GM12872 (cell line): ENCODE results near the gene LAMP1.

ENCODE experiments used
- TF ChIP-seq, protein P1 (sequence below): IDR thresholded peaks from 3 replicates; pipeline ENCODE4 v1.5.1; 2011; ENCODE audit warnings: low read depth, mild to moderate bottlenecking, low read length, moderate library complexity; ENCODE audit not compliant: insufficient read depth

LAMP1 gene

DNA sequence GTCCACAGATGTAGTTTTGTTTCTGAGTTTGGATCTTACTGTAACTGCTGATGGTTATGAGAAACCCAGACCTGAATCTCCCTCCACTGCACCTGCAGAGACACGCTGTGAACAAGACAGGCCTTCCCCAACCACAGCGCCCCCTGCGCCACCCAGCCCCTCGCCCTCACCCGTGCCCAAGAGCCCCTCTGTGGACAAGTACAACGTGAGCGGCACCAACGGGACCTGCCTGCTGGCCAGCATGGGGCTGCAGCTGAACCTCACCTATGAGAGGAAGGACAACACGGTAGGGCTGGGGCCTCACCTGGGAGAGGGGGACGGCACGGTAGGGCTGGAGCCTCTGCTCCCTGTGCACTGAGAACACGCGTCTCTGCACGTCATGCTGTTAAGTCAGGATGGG lies 22.3 kb downstream of the LAMP1 start:
- TF ChIP-seq, protein P1, sequence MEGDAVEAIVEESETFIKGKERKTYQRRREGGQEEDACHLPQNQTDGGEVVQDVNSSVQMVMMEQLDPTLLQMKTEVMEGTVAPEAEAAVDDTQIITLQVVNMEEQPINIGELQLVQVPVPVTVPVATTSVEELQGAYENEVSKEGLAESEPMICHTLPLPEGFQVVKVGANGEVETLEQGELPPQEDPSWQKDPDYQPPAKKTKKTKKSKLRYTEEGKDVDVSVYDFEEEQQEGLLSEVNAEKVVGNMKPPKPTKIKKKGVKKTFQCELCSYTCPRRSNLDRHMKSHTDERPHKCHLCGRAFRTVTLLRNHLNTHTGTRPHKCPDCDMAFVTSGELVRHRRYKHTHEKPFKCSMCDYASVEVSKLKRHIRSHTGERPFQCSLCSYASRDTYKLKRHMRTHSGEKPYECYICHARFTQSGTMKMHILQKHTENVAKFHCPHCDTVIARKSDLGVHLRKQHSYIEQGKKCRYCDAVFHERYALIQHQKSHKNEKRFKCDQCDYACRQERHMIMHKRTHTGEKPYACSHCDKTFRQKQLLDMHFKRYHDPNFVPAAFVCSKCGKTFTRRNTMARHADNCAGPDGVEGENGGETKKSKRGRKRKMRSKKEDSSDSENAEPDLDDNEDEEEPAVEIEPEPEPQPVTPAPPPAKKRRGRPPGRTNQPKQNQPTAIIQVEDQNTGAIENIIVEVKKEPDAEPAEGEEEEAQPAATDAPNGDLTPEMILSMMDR = no peak

DNA sequence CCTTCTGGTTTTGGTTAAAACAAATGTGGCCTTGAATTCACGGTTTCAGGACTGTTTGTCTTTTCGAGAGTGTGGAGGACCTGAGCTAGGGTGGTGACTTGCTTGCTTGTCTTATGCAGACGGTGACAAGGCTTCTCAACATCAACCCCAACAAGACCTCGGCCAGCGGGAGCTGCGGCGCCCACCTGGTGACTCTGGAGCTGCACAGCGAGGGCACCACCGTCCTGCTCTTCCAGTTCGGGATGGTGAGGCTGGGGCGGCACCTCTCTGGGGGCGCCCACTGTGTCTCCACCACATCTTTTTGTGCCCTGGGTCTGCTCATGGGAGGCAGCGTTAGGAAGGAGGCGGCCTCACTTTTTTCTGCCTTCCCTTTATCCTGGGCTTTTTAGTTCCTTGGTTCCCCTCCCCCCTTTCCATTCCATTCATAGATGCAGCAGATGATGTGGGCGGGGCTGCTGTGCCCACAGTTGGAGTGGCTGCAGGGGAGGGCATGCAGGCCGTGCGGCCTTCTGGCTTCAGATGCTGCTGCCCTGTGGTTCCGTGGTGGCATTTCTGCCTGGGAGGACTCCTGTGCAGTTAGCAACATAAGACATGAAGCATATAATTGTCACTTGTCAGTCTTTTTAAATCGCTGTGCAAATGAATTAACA lies 23.3 kb downstream of the LAMP1 start:
- TF ChIP-seq, protein P1 = no peak

DNA sequence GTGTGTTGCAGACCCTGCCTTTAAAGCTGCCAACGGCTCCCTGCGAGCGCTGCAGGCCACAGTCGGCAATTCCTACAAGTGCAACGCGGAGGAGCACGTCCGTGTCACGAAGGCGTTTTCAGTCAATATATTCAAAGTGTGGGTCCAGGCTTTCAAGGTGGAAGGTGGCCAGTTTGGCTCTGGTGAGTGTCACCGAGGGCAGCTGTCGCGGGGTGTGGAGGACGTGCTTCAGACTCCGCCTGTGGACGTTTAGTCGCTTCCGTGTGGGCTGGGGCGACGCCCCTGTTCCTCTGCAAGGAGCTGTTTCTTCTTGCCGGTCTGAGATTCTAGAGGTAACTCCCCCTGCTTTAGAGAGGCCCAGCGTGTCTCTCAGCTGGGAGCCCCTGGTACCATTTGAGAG lies 24.5 kb downstream of the LAMP1 start:
- TF ChIP-seq, protein P1 = no peak

DNA sequence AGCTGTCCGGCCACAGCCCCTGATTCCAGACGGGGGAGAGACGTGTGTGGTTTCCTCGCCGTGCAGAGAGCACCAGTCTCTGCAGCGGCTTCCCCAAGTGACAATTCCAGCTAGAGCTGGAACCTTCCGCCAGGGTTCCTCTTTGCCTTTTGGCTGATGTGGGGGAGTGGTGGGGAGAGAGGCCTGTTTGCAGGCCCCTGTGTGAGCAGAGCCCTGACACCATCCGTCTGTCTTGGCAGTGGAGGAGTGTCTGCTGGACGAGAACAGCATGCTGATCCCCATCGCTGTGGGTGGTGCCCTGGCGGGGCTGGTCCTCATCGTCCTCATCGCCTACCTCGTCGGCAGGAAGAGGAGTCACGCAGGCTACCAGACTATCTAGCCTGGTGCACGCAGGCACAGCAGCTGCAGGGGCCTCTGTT lies 25.0 kb downstream of the LAMP1 start:
- TF ChIP-seq, protein P1 = no peak

DNA sequence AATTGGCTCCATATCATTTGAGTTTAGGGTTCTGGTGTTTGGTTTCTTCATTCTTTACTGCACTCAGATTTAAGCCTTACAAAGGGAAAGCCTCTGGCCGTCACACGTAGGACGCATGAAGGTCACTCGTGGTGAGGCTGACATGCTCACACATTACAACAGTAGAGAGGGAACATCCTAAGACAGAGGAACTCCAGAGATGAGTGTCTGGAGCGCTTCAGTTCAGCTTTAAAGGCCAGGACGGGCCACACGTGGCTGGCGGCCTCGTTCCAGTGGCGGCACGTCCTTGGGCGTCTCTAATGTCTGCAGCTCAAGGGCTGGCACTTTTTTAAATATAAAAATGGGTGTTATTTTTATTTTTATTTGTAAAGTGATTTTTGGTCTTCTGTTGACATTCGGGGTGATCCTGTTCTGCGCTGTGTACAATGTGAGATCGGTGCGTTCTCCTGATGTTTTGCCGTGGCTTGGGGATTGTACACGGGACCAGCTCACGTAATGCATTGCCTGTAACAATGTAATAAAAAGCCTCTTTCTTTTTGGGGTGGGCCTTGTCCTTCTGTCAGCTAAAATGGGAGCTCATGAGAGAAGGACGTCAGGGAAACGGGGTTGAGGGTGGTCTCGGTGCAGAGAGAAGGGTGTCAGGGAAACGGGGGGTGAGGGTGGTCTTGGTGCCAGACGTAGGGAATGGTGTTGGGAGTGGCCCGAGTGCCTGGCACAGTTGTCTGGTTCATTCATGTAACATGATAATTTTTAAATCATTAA lies 26.0 kb downstream of the LAMP1 start:
- TF ChIP-seq, protein P1 = no peak

DNA sequence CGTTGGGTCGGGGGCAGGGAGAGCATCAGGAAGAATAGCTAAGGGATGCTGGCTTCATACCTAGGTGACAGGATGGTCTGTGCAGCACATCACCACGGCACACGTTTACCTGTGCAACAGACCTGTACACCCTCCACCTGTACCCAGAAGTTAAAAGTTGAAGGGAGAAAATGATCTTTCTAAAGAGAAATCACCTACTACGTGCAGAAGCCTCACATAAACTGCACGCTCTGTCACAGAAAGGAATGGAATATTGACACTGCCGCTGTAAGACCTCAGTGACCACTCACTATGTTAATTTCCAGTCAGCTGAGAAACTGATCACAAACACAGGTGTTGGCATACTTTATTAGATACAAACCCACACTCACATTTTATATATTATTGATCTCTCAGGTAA lies 26.8 kb downstream of the LAMP1 start:
- TF ChIP-seq, protein P1 = no peak

DNA sequence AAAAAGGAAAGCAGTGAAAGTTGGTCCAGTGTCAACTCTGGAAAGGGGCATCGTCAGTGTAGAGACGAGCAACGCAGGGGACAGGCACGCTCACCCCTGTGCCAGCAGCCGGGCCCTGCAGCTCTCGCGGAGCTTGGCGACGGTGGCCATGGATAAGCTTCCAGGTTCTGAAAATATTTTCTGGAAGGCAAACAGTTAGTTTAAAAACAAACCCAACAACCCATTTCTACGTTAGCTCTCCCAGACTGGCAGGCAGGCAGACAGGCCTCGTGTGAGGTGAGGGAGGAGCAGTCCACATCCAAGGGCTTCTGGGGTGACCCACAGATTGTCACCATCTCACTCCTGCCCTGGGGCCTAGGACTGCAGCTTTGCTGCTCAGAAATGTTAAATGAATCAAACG lies 27.4 kb downstream of the LAMP1 start:
- TF ChIP-seq, protein P1 = no peak
